GM19438 (cell line): Measurements from ENCODE around the gene KIF6.
"Not testable (repeated sequence)": the region's sequence is repeated elsewhere in the genome, so short reads cannot be mapped to it uniquely, and the experiment has no call there.

Experiments
- ATAC-seq: cut with Tn5 transposase; IDR thresholded peaks from one replicate; pipeline ENCODE4 v1.9.1; 2021; ENCODE audit warnings: low read depth; ENCODE audit not compliant: unreplicated experiment

Gene KIF6

GRCh38 chr6:39516471-39516870 is 208.7 kb downstream of the KIF6 start:
- ATAC-seq, result no peak

DNA sequence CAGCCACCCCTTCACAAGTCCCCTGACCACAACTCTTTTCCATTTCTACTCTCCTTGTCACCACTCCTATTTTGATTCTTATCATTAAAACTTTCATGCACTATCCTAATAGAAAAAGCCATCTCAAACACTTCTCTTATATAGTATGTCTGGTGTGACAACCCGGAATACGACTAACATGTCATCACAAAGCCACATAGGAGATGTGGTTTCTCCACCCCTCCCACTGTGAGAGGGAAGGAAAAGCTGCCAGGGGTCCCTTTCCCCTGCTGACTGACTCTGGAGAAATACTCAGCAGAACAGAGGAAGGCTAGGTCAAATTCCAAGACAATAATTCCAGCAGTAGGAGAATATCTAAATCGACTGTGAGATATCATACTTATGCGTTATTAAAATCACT is 209.7 kb downstream of the KIF6 start:
- no peak for ATAC-seq

DNA sequence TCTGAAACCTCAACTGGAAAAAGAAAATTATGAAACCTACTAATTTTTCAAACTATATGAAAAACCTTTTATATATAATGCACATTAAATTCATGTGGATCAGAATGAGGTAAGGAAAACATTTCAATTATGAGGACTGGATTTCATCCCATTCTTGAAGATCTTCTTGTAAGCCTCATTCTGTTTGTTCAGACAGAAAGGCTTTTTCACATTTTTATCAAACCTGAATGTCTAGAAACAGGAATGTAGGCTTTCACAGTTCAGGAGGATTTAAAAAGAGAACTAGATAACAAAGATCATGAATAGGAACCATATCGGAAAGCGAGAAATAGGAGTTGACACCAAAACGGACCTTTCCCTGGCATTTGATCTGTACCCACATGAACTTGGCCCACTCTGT is 210.2 kb downstream of the KIF6 start:
- ATAC-seq, result no peak

GRCh38 chr6:39509831-39510230 is 215.4 kb downstream of the KIF6 start:
- not testable (repeated sequence) for ATAC-seq

DNA sequence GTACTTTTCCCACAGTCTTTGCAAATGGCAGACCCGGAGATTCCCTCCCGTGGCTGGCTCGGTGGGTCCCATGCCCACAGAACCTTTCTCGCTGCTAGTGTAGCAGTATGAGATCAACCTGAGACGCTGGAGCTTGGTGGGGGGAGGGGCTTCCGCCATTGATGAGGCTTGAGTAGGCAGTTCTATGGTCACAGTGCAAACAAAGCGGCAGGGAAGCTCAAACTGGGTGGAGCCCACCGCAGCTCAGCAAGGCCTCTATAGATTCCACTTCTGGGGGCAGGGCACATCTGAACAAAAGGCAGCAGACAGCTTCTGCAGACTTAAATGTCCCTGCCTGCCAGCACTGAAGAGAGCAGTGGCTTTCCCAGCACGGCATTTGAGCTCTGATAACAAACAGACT is 216.7 kb downstream of the KIF6 start:
- no peak for ATAC-seq

DNA sequence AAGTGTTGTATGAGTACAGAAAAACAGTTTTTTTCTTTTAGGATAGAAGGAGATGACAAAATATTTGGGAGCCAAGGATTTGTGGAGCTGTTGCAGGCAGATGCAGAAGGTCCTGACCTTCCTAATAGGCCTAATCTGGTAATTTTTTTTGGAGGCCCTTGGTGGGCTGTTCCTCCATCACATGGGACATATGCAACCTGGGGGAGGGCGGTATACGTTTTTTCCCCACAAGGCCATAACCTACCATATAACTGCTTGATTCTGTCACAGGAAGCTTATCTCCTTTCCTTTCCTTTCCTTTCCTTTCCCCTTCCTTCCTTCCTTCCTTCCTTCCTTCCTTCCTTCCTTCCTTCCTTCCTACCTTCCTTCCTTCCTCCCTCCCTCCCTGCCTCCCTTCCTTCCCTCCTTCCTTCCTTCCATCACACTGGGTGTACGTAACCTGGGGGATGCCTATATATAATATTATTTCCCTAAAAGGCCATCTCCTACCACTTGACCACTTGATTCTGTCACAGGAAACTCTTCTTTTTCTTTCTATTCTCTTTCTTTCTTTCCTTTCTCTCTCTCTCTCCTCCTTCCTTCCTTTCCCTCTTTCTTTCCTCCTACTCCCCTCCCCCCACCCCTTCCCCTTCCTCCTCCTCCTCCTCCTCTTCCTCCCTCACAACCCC is 217.7 kb downstream of the KIF6 start:
- ATAC-seq, result no peak

DNA sequence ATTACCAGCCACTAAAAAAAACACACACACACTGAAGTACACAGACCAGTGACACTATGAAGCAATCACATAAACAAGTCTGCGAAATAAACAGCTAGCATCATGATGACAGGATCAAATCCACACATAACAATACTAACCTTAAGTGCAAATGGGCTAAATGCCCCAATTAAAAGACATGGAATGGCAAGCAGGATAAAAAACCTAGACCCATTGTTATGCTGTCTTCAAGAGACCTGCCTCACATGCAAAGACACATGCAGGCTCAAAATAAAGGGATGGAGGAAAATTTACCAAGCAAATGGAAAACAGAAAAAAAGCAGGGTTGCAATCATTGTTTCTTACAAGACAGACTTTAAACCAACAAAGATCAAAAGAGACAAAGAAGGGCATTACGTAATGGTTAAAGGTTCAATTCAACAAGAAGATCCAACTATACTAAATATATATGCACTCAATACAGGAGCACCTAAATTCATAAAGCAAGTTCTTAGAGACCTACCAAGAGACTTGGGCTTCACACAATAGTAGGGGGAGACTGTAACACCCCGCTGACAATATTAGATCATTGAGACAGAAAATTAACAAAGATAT is 222.7 kb downstream of the KIF6 start:
- ATAC-seq, result not testable (repeated sequence)

DNA sequence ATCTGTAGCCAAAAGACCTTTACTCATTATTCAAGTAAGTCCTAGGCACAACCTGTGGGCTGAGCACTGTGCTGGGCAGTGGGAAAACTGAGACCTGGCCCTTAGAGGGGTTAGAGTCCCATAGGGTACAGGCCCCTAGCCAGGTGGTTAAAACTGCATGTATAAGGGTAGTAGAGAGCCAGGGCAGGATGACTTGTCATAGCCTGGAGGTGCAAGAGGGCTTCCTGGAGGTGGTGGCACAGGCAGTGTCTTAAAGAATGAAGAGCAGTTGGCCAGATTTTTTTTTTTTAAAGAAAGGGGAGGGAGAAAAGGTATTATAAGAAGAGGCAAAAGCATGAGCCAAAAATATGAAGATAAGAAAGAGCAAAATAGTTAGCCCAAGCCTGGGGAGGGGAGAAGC is 226.2 kb downstream of the KIF6 start:
- no peak for ATAC-seq

DNA sequence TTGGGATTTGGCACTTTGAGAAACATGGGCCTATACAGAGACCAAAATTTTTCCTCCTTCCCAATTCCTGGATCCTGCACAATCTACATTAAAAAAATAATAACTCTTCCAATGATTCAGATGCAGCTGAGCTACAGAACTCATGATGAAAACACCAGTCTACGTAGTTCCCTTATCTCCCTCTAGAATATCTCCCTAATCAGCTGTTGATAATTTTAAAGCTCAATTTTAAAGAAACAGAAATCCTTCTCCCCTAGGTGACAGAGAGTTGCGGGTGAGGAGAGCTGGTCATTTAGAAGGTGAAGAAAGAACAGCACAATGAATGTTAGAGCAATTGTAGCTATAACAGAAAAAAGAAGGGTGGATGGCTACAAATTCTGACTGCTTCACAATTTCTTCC is 227.1 kb downstream of the KIF6 start:
- ATAC-seq, result no peak

- no peak for ATAC-seq
Measured at GRCh38 chr6:39496915-39497314, 228.3 kb downstream of the KIF6 start.

- ATAC-seq, result no peak
Measured at GRCh38 chr6:39496456-39496855, 228.8 kb downstream of the KIF6 start.

GRCh38 chr6:39495640-39496039 is 229.6 kb downstream of the KIF6 start:
- ATAC-seq, result no peak

- ATAC-seq, result no peak
Measured at GRCh38 chr6:39494998-39495397, 230.2 kb downstream of the KIF6 start.

DNA sequence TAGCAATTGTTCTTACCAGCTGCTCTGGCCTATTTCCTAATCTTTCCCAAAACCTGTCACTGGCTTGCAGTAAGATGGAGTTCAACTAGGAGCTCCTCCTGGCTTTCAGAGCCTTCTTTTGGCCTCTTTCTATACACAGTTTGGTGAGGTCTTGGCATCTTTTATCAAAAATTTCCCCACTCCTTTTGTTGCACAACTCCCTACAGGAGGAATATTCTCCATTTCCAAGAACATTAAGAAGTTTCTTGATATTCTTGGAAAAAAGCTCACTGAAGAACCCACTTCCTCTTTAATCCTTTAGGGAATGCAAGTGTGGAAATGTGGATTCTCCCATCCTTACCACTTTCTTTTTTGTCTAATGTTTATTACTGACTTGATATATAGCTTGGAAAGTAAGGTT is 231.4 kb downstream of the KIF6 start:
- no peak for ATAC-seq

GRCh38 chr6:39493174-39493573 is 232.0 kb downstream of the KIF6 start:
- ATAC-seq, result no peak

GRCh38 chr6:39490108-39490507 is 235.1 kb downstream of the KIF6 start:
- ATAC-seq, result no peak

- ATAC-seq, result no peak
Measured at GRCh38 chr6:39488255-39488879, 236.8 kb downstream of the KIF6 start.

DNA sequence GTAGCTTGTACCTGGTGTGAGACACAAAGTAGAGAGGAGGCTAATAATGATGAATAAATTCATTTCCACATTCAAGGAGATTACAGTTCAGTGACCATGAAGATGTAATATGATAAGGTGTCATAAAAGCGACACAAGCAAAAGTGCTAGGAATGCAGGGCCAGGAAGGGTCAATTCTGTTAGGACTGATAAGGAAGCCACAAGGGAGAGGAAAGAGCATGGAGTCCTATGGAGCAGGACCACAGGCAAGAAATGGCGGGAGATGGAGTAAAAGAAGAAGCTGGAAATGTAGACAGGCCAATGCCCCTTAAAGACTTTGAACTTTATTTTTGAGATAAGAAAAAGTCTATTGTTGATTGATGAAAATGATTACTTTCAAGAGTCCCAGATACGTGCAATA is 240.9 kb downstream of the KIF6 start:
- no peak for ATAC-seq

DNA sequence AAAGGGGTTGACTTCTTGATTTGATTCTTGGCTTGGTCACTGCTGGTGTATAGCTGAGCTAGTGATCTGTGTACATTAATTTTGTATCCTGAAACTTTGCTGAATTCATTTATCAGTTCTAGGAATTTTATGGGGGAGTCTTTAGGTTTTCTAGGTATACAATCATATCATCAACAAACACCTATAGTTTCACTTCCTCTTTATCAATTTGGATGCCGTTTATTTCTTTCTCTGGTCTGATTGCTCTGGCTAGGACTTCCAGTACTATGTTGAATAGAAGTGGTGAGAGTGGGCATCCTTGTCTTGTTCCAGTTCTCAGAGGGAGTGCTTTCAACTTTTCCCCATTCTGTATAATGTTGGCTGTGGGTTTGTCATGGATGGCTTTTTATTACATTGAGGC is 245.4 kb downstream of the KIF6 start:
- ATAC-seq, result not testable (repeated sequence)

- no peak for ATAC-seq
Measured at GRCh38 chr6:39476670-39477069, 248.5 kb downstream of the KIF6 start.

- no peak for ATAC-seq
Measured at GRCh38 chr6:39476151-39476550, 249.1 kb downstream of the KIF6 start.

DNA sequence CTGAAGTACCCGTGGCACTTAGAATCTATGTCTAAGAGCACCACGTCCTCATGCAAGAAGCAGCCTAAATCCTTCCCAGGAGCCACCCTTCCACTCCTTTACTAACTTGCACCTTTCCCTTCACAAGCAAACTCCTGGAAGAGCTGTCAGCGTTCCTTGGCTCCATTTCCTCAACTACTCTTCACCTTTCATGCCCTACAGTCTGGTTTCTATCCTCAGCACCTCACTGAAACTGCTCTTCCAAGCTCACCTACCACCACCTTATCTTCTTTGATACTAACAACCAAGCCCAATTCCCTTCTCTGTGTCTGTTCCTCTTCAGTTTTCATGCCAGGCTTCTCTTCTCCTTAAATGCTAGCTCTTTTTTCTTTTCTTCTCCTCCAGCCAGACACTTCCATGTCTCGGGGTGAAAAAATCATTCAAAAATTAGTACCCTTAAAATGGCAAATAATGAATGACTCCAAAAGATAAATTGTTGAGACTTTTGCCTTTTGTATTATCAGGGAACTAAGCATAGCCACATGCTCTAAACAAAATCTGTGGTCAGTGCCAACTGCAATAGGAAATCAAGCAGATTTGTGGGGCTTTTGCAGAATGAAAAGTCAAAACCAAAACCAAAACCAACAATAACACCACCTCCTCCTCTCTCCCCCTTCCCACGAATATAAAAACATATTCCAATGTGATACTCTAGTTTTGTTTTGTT is 253.1 kb downstream of the KIF6 start:
- no peak for ATAC-seq
